Liver (tissue), 9 donors: ENCODE results near the gene PLP2. TPM values are rescaled to one million over a fixed set of nuclear protein-coding genes. Genes with fewer than 3 reads are reported as not detected.

Experiments
- DNase-seq: peaks from one replicate; pipeline ENCODE4 v3.0.0-alpha.2; 2017; ENCODE audit warnings: low spot score
- H3K27ac ChIP-seq, 2 donors: one replicate each; pipeline ENCODE4 v1.7.0; 2013; ENCODE audit warnings: inconsistent platforms in 2 of 2, low read length in 2 of 2, control low read depth in 1 of 2, low read depth in 1 of 2, mild to moderate bottlenecking in 1 of 2
- H3K27me3 ChIP-seq, 4 donors: one replicate each; pipeline versions ENCODE4 v1.6.1 to v1.7.0; 2013; ENCODE audit warnings: low read length in 3 of 4, inconsistent platforms in 1 of 4, mild to moderate bottlenecking in 1 of 4, moderate library complexity in 1 of 4; ENCODE audit not compliant: control insufficient read depth in 4 of 4, insufficient read depth in 4 of 4
- H3K36me3 ChIP-seq, 4 donors: one replicate each; pipeline versions ENCODE4 v1.6.1 to v1.7.0; 2013; ENCODE audit warnings: low read length in 3 of 4, mild to moderate bottlenecking in 3 of 4, low read depth in 1 of 4, moderate library complexity in 1 of 4; ENCODE audit not compliant: control insufficient read depth in 4 of 4, insufficient read depth in 3 of 4
- H3K4me1 ChIP-seq, 4 donors: one replicate each; pipeline versions ENCODE4 v1.6.1 to v1.7.0; 2013; ENCODE audit warnings: low read length in 3 of 4, mild to moderate bottlenecking in 3 of 4, moderate library complexity in 1 of 4; ENCODE audit not compliant: control insufficient read depth in 4 of 4, insufficient read depth in 4 of 4
- H3K4me3 ChIP-seq, 3 donors: one replicate each; pipeline versions ENCODE4 v1.6.1 to v1.7.0; 2013; ENCODE audit warnings: low read length in 3 of 3, control low read depth in 1 of 3, low read depth in 1 of 3, mild to moderate bottlenecking in 1 of 3
- H3K9ac ChIP-seq, 2 donors: one replicate each; pipeline ENCODE4 v1.7.0; 2013; ENCODE audit warnings: low read length in 2 of 2, mild to moderate bottlenecking in 2 of 2, moderate library complexity in 2 of 2, control low read depth in 1 of 2, low read depth in 1 of 2
- H3K9me3 ChIP-seq, 4 donors: one replicate each; pipeline versions ENCODE4 v1.6.1 to v1.7.0; 2013; ENCODE audit warnings: low read length in 3 of 4; ENCODE audit not compliant: control insufficient read depth in 4 of 4
- ATF3 ChIP-seq: IDR thresholded peaks from 2 replicates; pipeline ENCODE4 v1.6.1; 2016; ENCODE audit warnings: antibody characterized with exemption
- EGR1 ChIP-seq, 2 donors: IDR thresholded peaks; 2 replicates each; pipeline ENCODE4 v1.6.1; 2016 to 2018; ENCODE audit warnings: antibody characterized with exemption in 2 of 2, low read depth in 2 of 2
- FOXA1 ChIP-seq: IDR thresholded peaks from 2 replicates; pipeline ENCODE4 v1.6.1; 2016; ENCODE audit warnings: antibody characterized with exemption
- FOXA2 ChIP-seq: IDR thresholded peaks from 2 replicates; pipeline ENCODE4 v1.6.1; 2016; ENCODE audit warnings: antibody characterized with exemption
- GABPA ChIP-seq, 2 donors: IDR thresholded peaks in 1 of 2; conservative IDR thresholded peaks in 1 of 2; 2 replicates each; pipeline ENCODE4 v1.6.1; 2016; ENCODE audit warnings: antibody characterized with exemption in 2 of 2, mild to moderate bottlenecking in 1 of 2, moderate library complexity in 1 of 2
- HNF4A ChIP-seq, 2 donors: conservative IDR thresholded peaks; 2 replicates each; pipeline ENCODE4 v1.6.1; 2016; ENCODE audit warnings: antibody characterized with exemption in 2 of 2, mild to moderate bottlenecking in 2 of 2
- HNF4G ChIP-seq: IDR thresholded peaks from 2 replicates; pipeline ENCODE4 v1.6.1; 2016; ENCODE audit warnings: antibody characterized with exemption
- JUND ChIP-seq, 2 donors: IDR thresholded peaks; 2 replicates each; pipeline ENCODE4 v1.6.1; 2016; ENCODE audit warnings: antibody characterized with exemption in 2 of 2
- NR2F2 ChIP-seq: IDR thresholded peaks from 2 replicates; pipeline ENCODE4 v1.6.1; 2016; ENCODE audit warnings: antibody characterized with exemption
- RAD21 ChIP-seq, 2 donors: IDR thresholded peaks; 2 replicates each; pipeline ENCODE4 v1.6.1; 2016; ENCODE audit warnings: antibody characterized with exemption in 2 of 2, mild to moderate bottlenecking in 2 of 2
- REST ChIP-seq: IDR thresholded peaks from 2 replicates; pipeline ENCODE4 v1.6.1; 2016; ENCODE audit warnings: antibody characterized with exemption, mild to moderate bottlenecking
- RXRA ChIP-seq, 2 donors: IDR thresholded peaks; 2 replicates each; pipeline ENCODE4 v1.6.1; 2017 to 2018; ENCODE audit warnings: antibody characterized with exemption in 2 of 2, mild to moderate bottlenecking in 1 of 2
- SP1 ChIP-seq: IDR thresholded peaks from 2 replicates; pipeline ENCODE4 v1.6.1; 2018; ENCODE audit warnings: antibody characterized with exemption, mild to moderate bottlenecking
- TAF1 ChIP-seq: conservative IDR thresholded peaks from 2 replicates; pipeline ENCODE4 v1.6.1; 2016; ENCODE audit warnings: antibody characterized with exemption, mild to moderate bottlenecking
- YY1 ChIP-seq: IDR thresholded peaks from 2 replicates; pipeline ENCODE4 v1.6.1; 2016; ENCODE audit warnings: antibody characterized with exemption, mild to moderate bottlenecking
- ZBTB33 ChIP-seq: IDR thresholded peaks from 2 replicates; pipeline ENCODE4 v1.6.1; 2016; ENCODE audit warnings: antibody characterized with exemption
- WGBS: extraction: QIAGEN DNeasy Blood & Tissue Kit; methylation state at CpG from one replicate; pipeline ENCODE4 v1.1.7; 2013; 5-methylcytosine and 5-hydroxymethylcytosine counted together
- polyA plus RNA-seq, 2 donors: library from polyadenylated mRNA; stranded (reverse) in 1 of 2; unstranded in 1 of 2; fragments of 200-250 nt in 1 of 2; fragments of >200 nt in 1 of 2; fragmentation: Nextera tagmentation in 1 of 2; extraction: Ambion mirVana in 1 of 2; gene quantifications; one replicate each; pipeline versions ENCODE4 v1.2.1 to v1.2.3, GENCODE V29; 2013 to 2015
- total RNA-seq, 2 donors: library from RNA; depleted of rRNA; stranded (reverse); fragments of >200 nt; gene quantifications; one replicate each; pipeline ENCODE4 v1.2.3, GENCODE V29; 2014
- TF ChIP-seq, protein P1 (sequence below): fragments of 150-350 bp; IDR thresholded peaks from 2 replicates; pipeline ENCODE4 v1.5.1; 2017; ENCODE audit warnings: improper control_type of control experiment, low read depth, low read length; ENCODE audit not compliant: missing input control
- TF ChIP-seq, protein P2 (sequence below): IDR thresholded peaks from 2 replicates; pipeline ENCODE4 v1.6.1; 2016; ENCODE audit warnings: antibody characterized with exemption
- donor health status: healthy.
- donor health status: healthy.
- donor health status: healthy.
- donor health status: healthy.
- donor health status: healthy.

The PLP2 gene
- total and polyA plus RNA-seq, 4 donors: 2.4 to 24.5 (median 14.7) TPM

DNA sequence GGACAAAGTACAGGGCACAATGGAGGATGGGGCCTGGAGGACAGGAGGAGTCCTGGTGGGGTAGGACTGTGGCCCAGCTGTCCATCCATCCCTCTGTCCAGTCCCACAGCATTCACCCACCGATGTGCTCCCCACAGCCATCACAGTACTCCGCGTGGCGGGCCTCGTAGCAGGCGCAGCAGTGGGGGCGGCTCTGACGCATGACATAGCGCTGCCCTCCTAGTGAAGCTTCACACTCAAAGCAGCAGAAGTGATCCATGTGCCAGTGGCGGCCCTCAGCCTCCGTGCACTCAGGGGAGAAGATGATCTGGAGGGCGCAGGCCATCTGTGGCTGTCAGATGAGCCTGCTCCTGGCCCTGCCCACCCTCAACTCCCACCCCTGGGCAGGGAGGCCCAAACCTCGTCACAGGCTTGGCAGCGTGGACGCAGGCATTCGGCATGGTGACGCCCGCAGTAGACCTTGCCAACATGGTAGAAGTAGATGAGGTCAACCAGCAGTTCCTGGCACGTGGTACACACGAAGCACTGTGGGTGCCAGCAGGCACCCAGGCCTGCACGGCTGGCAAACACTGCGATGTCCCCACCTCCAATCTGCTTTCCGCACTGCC, 6.3 kb downstream of the PLP2 start:
- no peak overlapping the region for H3K27ac ChIP-seq

DNA sequence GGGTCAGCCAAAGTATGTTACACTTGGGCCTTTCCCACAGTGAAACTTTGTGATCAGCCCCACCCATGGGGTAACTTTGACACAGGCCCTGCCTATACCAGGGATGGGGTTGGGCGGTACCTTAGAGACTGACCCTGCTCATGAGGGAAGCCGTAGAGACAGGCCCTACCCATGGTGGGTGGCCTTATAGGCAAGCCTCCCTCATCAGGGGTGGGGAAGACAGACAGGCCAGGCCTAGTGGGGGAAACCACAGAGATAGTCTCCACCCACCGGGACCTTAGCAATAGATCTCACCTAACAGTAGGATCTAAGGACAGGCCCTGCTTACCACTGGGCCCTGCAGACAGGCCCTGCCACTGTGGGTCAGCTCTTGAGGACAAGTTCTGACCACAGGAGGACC, 6.8 kb downstream of the PLP2 start:
- 94% methylated on average over 3 of the region's 3 CpGs for WGBS
- TF ChIP-seq JUND (IDR thresholded peaks at IDR 0.05) (no peak), RXRA (IDR thresholded peaks at IDR 0.05) (no peak), HNF4A (conservative IDR thresholded peaks at IDR 0.05) (no peak), NR2F2 (no peak), RAD21 (IDR thresholded peaks at IDR 0.05) (no peak), GABPA (IDR thresholded peaks at IDR 0.05 in 1 of 2, conservative IDR thresholded peaks at IDR 0.05 in 1 of 2) (no peak), SP1 (no peak), EGR1 (IDR thresholded peaks at IDR 0.05; ENCODE audit: low read depth in 2 of 2) (no peak), HNF4G (no peak), ATF3 (no peak), YY1 (no peak), ZBTB33 (no peak), TAF1 (no peak), FOXA2 (no peak), REST (no peak), FOXA1 (no peak)
- TF ChIP-seq, protein P1, sequence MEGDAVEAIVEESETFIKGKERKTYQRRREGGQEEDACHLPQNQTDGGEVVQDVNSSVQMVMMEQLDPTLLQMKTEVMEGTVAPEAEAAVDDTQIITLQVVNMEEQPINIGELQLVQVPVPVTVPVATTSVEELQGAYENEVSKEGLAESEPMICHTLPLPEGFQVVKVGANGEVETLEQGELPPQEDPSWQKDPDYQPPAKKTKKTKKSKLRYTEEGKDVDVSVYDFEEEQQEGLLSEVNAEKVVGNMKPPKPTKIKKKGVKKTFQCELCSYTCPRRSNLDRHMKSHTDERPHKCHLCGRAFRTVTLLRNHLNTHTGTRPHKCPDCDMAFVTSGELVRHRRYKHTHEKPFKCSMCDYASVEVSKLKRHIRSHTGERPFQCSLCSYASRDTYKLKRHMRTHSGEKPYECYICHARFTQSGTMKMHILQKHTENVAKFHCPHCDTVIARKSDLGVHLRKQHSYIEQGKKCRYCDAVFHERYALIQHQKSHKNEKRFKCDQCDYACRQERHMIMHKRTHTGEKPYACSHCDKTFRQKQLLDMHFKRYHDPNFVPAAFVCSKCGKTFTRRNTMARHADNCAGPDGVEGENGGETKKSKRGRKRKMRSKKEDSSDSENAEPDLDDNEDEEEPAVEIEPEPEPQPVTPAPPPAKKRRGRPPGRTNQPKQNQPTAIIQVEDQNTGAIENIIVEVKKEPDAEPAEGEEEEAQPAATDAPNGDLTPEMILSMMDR: no peak
- TF ChIP-seq, protein P2, sequence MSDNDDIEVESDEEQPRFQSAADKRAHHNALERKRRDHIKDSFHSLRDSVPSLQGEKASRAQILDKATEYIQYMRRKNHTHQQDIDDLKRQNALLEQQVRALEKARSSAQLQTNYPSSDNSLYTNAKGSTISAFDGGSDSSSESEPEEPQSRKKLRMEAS: no peak
- Histone ChIP-seq H3K27me3 (no peaks in the 10 kb centered on the region), H3K9me3 (no peaks in the 10 kb centered on the region), H3K4me3 (no peak overlapping the region), H3K27ac (no peak overlapping the region), H3K36me3 (peaks cover 0 to 24% (median 2%) of the 10 kb centered on the region in 4 donors), H3K4me1 (no peaks in the 10 kb centered on the region), H3K9ac (no peak overlapping the region)
- DNase-seq: no peak

More for the DNA sequence above, 6.3 kb downstream of the PLP2 start:
- Histone ChIP-seq H3K36me3 (peaks cover 0 to 24% (median 2%) of the 10 kb centered on the region in 4 donors), H3K4me3 (no peak overlapping the region), H3K9ac (no peak overlapping the region), H3K9me3 (no peaks in the 10 kb centered on the region), H3K27me3 (no peaks in the 10 kb centered on the region), H3K4me1 (peaks cover 0 to 1% (median 0%) of the 10 kb centered on the region in 4 donors)
- TF ChIP-seq ATF3 (no peak), RXRA (IDR thresholded peaks at IDR 0.05) (no peak), JUND (IDR thresholded peaks at IDR 0.05) (no peak)
- TF ChIP-seq, protein P2: no peak
- TF ChIP-seq, protein P1: no peak
- no peak for DNase-seq
- WGBS: 96% methylated on average over 23 of the region's 23 CpGs
